Sigmoid colon (tissue), 7 donors: ENCODE results near the gene IRS2. TPM values are rescaled to one million over a fixed set of nuclear protein-coding genes. Genes with fewer than 3 reads are reported as not detected.
"Not testable (repeated sequence)": the region's sequence is repeated elsewhere in the genome, so short reads cannot be mapped to it uniquely, and the experiment has no call there.

Experiments used
- DNase-seq: peaks from one replicate; pipeline ENCODE4 v3.0.0-alpha.2; 2019
- H3K27ac ChIP-seq, 4 donors: fragments of 200-600 bp; sonication (generic); one replicate each; pipeline ENCODE4 v1.5.1; 2016 to 2019; ENCODE audit warnings: mild to moderate bottlenecking in 1 of 4
- H3K27me3 ChIP-seq, 3 donors: fragments of 200-600 bp; sonication (generic); one replicate each; pipeline ENCODE4 v1.5.1; 2019; ENCODE audit warnings: mild to moderate bottlenecking in 1 of 3
- H3K36me3 ChIP-seq, 4 donors: fragments of 200-600 bp; sonication (generic); one replicate each; pipeline ENCODE4 v1.5.1; 2016 to 2019
- H3K4me1 ChIP-seq, 4 donors: fragments of 200-600 bp; sonication (generic); one replicate each; pipeline ENCODE4 v1.5.1; 2017 to 2019
- H3K4me3 ChIP-seq, 4 donors: fragments of 200-600 bp; sonication (generic); one replicate each; pipeline ENCODE4 v1.5.1; 2017 to 2019; ENCODE audit warnings: mild to moderate bottlenecking in 2 of 4, moderate library complexity in 1 of 4
- H3K9me3 ChIP-seq, 4 donors: fragments of 200-600 bp in 3 of 4; sonication (generic) in 3 of 4; one replicate each; pipeline versions ENCODE4 v1.5.1 to v1.6.1; 2013 to 2019
- CTCF ChIP-seq, 4 experiments: fragments of 450-650 bp in 3 of 4; fragments of 200-600 bp in 1 of 4; IDR thresholded peaks; one replicate each; pipeline ENCODE4 v1.5.1; 2016 to 2019; ENCODE audit warnings: antibody characterized with exemption in 4 of 4, mild to moderate bottlenecking in 3 of 4, moderate library complexity in 2 of 4
- EP300 ChIP-seq, 4 donors: sonication (generic); formaldehyde crosslinking; IDR thresholded peaks; one replicate each; pipeline ENCODE4 v1.6.1; 2017; ENCODE audit warnings: antibody characterized with exemption in 4 of 4
- POLR2A ChIP-seq, 2 donors: fragments of 450-650 bp; IDR thresholded peaks; one replicate each; pipeline ENCODE4 v1.6.1; 2016; ENCODE audit warnings: antibody characterized with exemption in 2 of 2, mild to moderate bottlenecking in 2 of 2, moderate library complexity in 2 of 2
- POLR2AphosphoS5 ChIP-seq, 4 donors: sonication (generic); formaldehyde crosslinking; IDR thresholded peaks; one replicate each; pipeline ENCODE4 v1.6.1; 2017; ENCODE audit warnings: antibody characterized with exemption in 4 of 4
- WGBS, 2 donors: extraction: QIAGEN DNeasy Blood & Tissue Kit; methylation state at CpG; one replicate each; pipeline ENCODE4 v1.1.7; 2013; 5-methylcytosine and 5-hydroxymethylcytosine counted together
- intact Hi-C: fragments of 100-400 bp; cut with DNase I; formaldehyde crosslinking; loops from one replicate; pipeline ENCODE4 v1.15.1; 2023
- polyA plus RNA-seq, 3 donors: library from polyadenylated mRNA; stranded (reverse); fragments of 200-250 nt; gene quantifications; one replicate each; pipeline ENCODE4 v1.2.3, GENCODE V29; 2013
- total RNA-seq, 4 donors: library from RNA; depleted of rRNA; stranded (reverse); fragments of >200 nt; gene quantifications; one replicate each; pipeline ENCODE4 v1.1.0, GENCODE V29; 2016
- donor health status: healthy with polysubstance abuse.
- donor health status: Bipolar disorder and iron deficiency.
- donor health status: healthy.

The IRS2 gene
- total and polyA plus RNA-seq, 7 donors: 3.6 to 21.9 (median 15.3) TPM

- Histone ChIP-seq H3K4me3 (no peak overlapping the region), H3K9me3 (no peaks in the 10 kb centered on the region), H3K27ac (no peak overlapping the region), H3K27me3 (no peaks in the 10 kb centered on the region), H3K4me1 (no peaks in the 10 kb centered on the region), H3K36me3 (no peaks in the 10 kb centered on the region)
- intact Hi-C loops: no loop called here
- no peak for DNase-seq
- no peak for TF ChIP-seq POLR2AphosphoS5 (IDR thresholded peaks at IDR 0.05)
- 67 to 81% methylated on average over 4 of the region's 4 CpGs for WGBS, 2 donors
Observed at GRCh38 chr13:109735436-109735966, 50.9 kb downstream of the IRS2 start.

GRCh38 chr13:109734002-109734785, 52.2 kb downstream of the IRS2 start:
- intact Hi-C loops: no loop called here
- H3K4me3 ChIP-seq: no peak overlapping the region
- no peaks in the 10 kb centered on the region for H3K36me3 ChIP-seq
- H3K9me3 ChIP-seq: no peaks in the 10 kb centered on the region
- DNase-seq: no peak
- H3K27me3 ChIP-seq: no peaks in the 10 kb centered on the region
- peaks cover 0 to 2% (median 0%) of the 10 kb centered on the region in 4 donors for H3K4me1 ChIP-seq
- 77 to 91% methylated on average over 21 of the region's 21 CpGs for WGBS, 2 donors
- no peak for TF ChIP-seq CTCF (IDR thresholded peaks at IDR 0.05)
- TF ChIP-seq EP300 (IDR thresholded peaks at IDR 0.05): no peak
- no peak for TF ChIP-seq POLR2AphosphoS5 (IDR thresholded peaks at IDR 0.05)
- no peak for TF ChIP-seq POLR2A (IDR thresholded peaks at IDR 0.05)
- H3K27ac ChIP-seq: no peak overlapping the region

GRCh38 chr13:109733550-109733949, 52.8 kb downstream of the IRS2 start:
- H3K27ac ChIP-seq: no peak overlapping the region
- TF ChIP-seq POLR2A (IDR thresholded peaks at IDR 0.05): no peak
- TF ChIP-seq EP300 (IDR thresholded peaks at IDR 0.05): no peak
- TF ChIP-seq CTCF (IDR thresholded peaks at IDR 0.05): no peak
- no peak for TF ChIP-seq POLR2AphosphoS5 (IDR thresholded peaks at IDR 0.05)
- peaks cover 0 to 4% (median 0%) of the 10 kb centered on the region in 4 donors for H3K4me1 ChIP-seq
- intact Hi-C loops: no loop called here
- H3K36me3 ChIP-seq: no peaks in the 10 kb centered on the region
- H3K9me3 ChIP-seq: no peaks in the 10 kb centered on the region
- H3K27me3 ChIP-seq: no peaks in the 10 kb centered on the region
- no peak for DNase-seq
- 87 to 91% methylated on average over 29 of the region's 29 CpGs for WGBS, 2 donors
- H3K4me3 ChIP-seq: no peak overlapping the region

- intact Hi-C loops, H3K4me3 ChIP-seq, H3K9me3 ChIP-seq, H3K27me3 ChIP-seq, H3K4me1 ChIP-seq, H3K36me3 ChIP-seq, H3K27ac ChIP-seq, DNase-seq: not testable (repeated sequence)
- WGBS, 2 donors: 96 to 97% methylated on average over 50 of the region's 50 CpGs
Observed at GRCh38 chr13:109732470-109733170, 53.8 kb downstream of the IRS2 start.

GRCh38 chr13:109730812-109731335, 55.5 kb downstream of the IRS2 start:
- DNase-seq: no peak
- TF ChIP-seq CTCF (IDR thresholded peaks at IDR 0.05): no peak
- TF ChIP-seq POLR2AphosphoS5 (IDR thresholded peaks at IDR 0.05): no peak
- no peak for TF ChIP-seq EP300 (IDR thresholded peaks at IDR 0.05)
- TF ChIP-seq POLR2A (IDR thresholded peaks at IDR 0.05): no peak
- no peak overlapping the region for H3K4me3 ChIP-seq
- WGBS, 2 donors: 91 to 96% methylated on average over 13 of the region's 13 CpGs
- no peak overlapping the region for H3K27ac ChIP-seq
- peaks cover 0 to 4% (median 0%) of the 10 kb centered on the region in 4 donors for H3K4me1 ChIP-seq
- H3K27me3 ChIP-seq: no peaks in the 10 kb centered on the region
- H3K9me3 ChIP-seq: no peaks in the 10 kb centered on the region
- no peaks in the 10 kb centered on the region for H3K36me3 ChIP-seq
- intact Hi-C loops: no loop called here
